ENCODE data around the gene GARIN6. TPM values are rescaled to one million over a fixed set of nuclear protein-coding genes. Genes with fewer than 3 reads are reported as not detected.

Gene GARIN6
- total and polyA plus RNA-seq, 10 of the 15 experiments (the other 5 are each of a cell fraction or from before 2014, with no cell fraction given): not detected

GRCh38 chr12:99670635-99671034, 23.1 kb downstream of the GARIN6 start:
- ChIA-PET CTCF (no interaction called here), SMC1A (ENCODE audit: uncharacterized antibody, unreplicated experiment) (no interaction called here), RAD21 (ENCODE audit: unreplicated experiment) (no interaction called here), POLR2A (no interaction called here)
- H4K20me1 ChIP-seq (ENCODE audit: control insufficient read depth, insufficient read depth): no peaks in the 10 kb centered on the region
- no peak overlapping the region for H2AFZ ChIP-seq (ENCODE audit: control insufficient read depth, low read depth, low read length)
- H3K27me3 ChIP-seq (replicated peaks in 1 of 2; ENCODE audit: control insufficient read depth in 2 of 2, insufficient read depth in 2 of 2, low read length in 1 of 2): no peaks in the 10 kb centered on the region
- H3K4me2 ChIP-seq (ENCODE audit: control insufficient read depth, insufficient read depth): no peak overlapping the region
- intact Hi-C loops (cut with micrococcal nuclease; ENCODE audit: unreplicated experiment) (no loop called here), in situ Hi-C loops (cut with MboI) (no loop called here)
- FAIRE-seq (no peak), DNase-seq (ENCODE audit: low read depth, low spot score) (no peak), ATAC-seq (no peak)
- H3K9me3 ChIP-seq (replicated peaks; ENCODE audit: control insufficient read depth, insufficient read depth, low read length): no peaks in the 10 kb centered on the region
- no peak for TF ChIP-seq HDAC2 (IDR thresholded peaks at IDR 0.05)
- no peak for TF ChIP-seq SP1 (IDR thresholded peaks at IDR 0.05; ENCODE audit: low read depth, low read length)
- no peak for TF ChIP-seq BMI1 (IDR thresholded peaks at IDR 0.05; ENCODE audit: borderline replicate concordance)
- no peak for TF ChIP-seq ESRRA (IDR thresholded peaks at IDR 0.05; ENCODE audit: low read length)
- TF ChIP-seq SIN3A (IDR thresholded peaks at IDR 0.05; ENCODE audit: low read depth, low read length): no peak
- no peak overlapping the region for H3K9ac ChIP-seq (ENCODE audit: control insufficient read depth, insufficient read depth, low read length)
- no peak overlapping the region for H3K4me3 ChIP-seq
- WGBS (ENCODE audit: insufficient coverage, insufficient replicate concordance, low lambda C conversion rate, missing lambda C conversion rate): 9% methylated on average over 1 of the region's 1 CpG
- no peaks in the 10 kb centered on the region for H3K36me3 ChIP-seq (ENCODE audit: control insufficient read depth in 2 of 2, insufficient read depth in 2 of 2, low read length in 1 of 2)
- no peaks in the 10 kb centered on the region for H3K79me2 ChIP-seq (ENCODE audit: control insufficient read depth, insufficient read depth, low read length)
- no peaks in the 10 kb centered on the region for H3K4me1 ChIP-seq (ENCODE audit: control insufficient read depth, insufficient read depth, low read length)
- BruUV-seq (replicated peaks): no TSS peak
- no peak overlapping the region for H3K27ac ChIP-seq (ENCODE audit: control insufficient read depth, insufficient read depth)

DNA sequence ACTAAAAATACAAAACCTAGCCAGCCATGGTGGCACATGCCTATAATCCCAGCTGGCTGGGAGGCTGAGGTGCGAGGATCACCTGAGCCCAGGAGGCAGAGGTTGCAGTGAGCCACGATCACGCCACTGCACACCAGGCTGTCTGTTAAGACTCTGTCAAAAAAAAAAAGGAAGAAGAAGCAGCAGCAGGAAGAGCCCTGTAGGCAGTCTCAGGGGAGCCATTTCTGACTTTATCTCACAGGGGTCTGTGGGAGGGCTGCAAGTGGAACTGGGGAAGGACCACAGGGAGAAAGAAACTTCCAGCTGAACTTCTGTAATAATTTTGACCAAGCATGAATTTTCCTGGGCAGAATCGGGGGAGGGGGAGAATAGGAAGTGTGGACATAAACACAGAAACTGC, 32.7 kb downstream of the GARIN6 start:
- Histone ChIP-seq H4K20me1 (ENCODE audit: control insufficient read depth, insufficient read depth) (no peaks in the 10 kb centered on the region), H2AFZ (ENCODE audit: control insufficient read depth, low read depth, low read length) (no peak overlapping the region), H3K4me3 (no peak overlapping the region), H3K79me2 (ENCODE audit: control insufficient read depth, insufficient read depth, low read length) (no peaks in the 10 kb centered on the region), H3K9me3 (replicated peaks; ENCODE audit: control insufficient read depth, insufficient read depth, low read length) (no peaks in the 10 kb centered on the region; the same call in 2 of the 3 replicates), H3K9ac (ENCODE audit: control insufficient read depth, insufficient read depth, low read length) (no peak overlapping the region), H3K27me3 (replicated peaks in 1 of 2; ENCODE audit: control insufficient read depth in 2 of 2, insufficient read depth in 2 of 2, low read length in 1 of 2) (no peaks in the 10 kb centered on the region), H3K4me1 (ENCODE audit: control insufficient read depth, insufficient read depth, low read length) (no peaks in the 10 kb centered on the region), H3K4me2 (ENCODE audit: control insufficient read depth, insufficient read depth) (no peak overlapping the region), H3K27ac (ENCODE audit: control insufficient read depth, insufficient read depth) (no peak overlapping the region), H3K36me3 (ENCODE audit: control insufficient read depth in 2 of 2, insufficient read depth in 2 of 2, low read length in 1 of 2) (no peaks in the 10 kb centered on the region)
- CTCF ChIA-PET: no interaction called here
- SMC1A ChIA-PET (ENCODE audit: uncharacterized antibody, unreplicated experiment): interaction anchor here (1.3 to 1.8 kb wide), 2 partner anchors 14 to 18 kb away, joined by 4 read pairs; no protein-coding TSS in a partner anchor
- RAD21 ChIA-PET (ENCODE audit: unreplicated experiment): no interaction called here
- no peak for DNase-seq (ENCODE audit: low read depth, low spot score)
- no peak for ATAC-seq
- POLR2A ChIA-PET: no interaction called here
- in situ Hi-C loops (cut with MboI) (no loop called here), intact Hi-C loops (cut with micrococcal nuclease; ENCODE audit: unreplicated experiment) (no loop called here)
- 0% methylated on average over 4 of the region's 4 CpGs for WGBS (ENCODE audit: insufficient coverage, insufficient replicate concordance, low lambda C conversion rate, missing lambda C conversion rate)
- no peak for FAIRE-seq
- BruUV-seq (replicated peaks): no TSS peak
- no peak for TF ChIP-seq CREM (IDR thresholded peaks at IDR 0.05; ENCODE audit: low read depth)
- TF ChIP-seq, protein P1, sequence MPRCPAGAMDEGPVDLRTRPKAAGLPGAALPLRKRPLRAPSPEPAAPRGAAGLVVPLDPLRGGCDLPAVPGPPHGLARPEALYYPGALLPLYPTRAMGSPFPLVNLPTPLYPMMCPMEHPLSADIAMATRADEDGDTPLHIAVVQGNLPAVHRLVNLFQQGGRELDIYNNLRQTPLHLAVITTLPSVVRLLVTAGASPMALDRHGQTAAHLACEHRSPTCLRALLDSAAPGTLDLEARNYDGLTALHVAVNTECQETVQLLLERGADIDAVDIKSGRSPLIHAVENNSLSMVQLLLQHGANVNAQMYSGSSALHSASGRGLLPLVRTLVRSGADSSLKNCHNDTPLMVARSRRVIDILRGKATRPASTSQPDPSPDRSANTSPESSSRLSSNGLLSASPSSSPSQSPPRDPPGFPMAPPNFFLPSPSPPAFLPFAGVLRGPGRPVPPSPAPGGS (IDR thresholded peaks at IDR 0.05; ENCODE audit: borderline replicate concordance, insufficient read depth, low read depth, low read length, poor library complexity, severe bottlenecking): no peak
- no peak for TF ChIP-seq NR2C2 (IDR thresholded peaks at IDR 0.05; ENCODE audit: borderline replicate concordance, control insufficient read depth, insufficient read length, low read depth)
- TF ChIP-seq FOXM1 (IDR thresholded peaks at IDR 0.05; ENCODE audit: low read depth, low read length): no peak
- no peak for TF ChIP-seq SP1 (IDR thresholded peaks at IDR 0.05; ENCODE audit: low read depth, low read length)
- no peak for TF ChIP-seq SMARCA5 (IDR thresholded peaks at IDR 0.05)
- no peak for TF ChIP-seq ATF7 (IDR thresholded peaks at IDR 0.05; ENCODE audit: low read depth)
- TF ChIP-seq ZSCAN29 (IDR thresholded peaks at IDR 0.05): no peak
- no peak for TF ChIP-seq E4F1 (IDR thresholded peaks at IDR 0.05; ENCODE audit: borderline replicate concordance, partially characterized antibody)
- no peak for TF ChIP-seq FOS (IDR thresholded peaks at IDR 0.05; ENCODE audit: borderline replicate concordance, extremely low read depth, insufficient read length)
- TF ChIP-seq GATAD2B (conservative IDR thresholded peaks at IDR 0.05; ENCODE audit: low read depth): no peak
- no peak for TF ChIP-seq RAD51 (IDR thresholded peaks at IDR 0.05)
